IMR-90 (cell line): ENCODE data around the gene PHACTR3. TPM values are rescaled to one million over a fixed set of nuclear protein-coding genes. Genes with fewer than 3 reads are reported as not detected.

ENCODE experiments used
- ATAC-seq: fragments of 200-7000 bp; cut with Tn5 transposase; 2 replicates; pipeline ENCODE4 v1.9.1; 2020; ENCODE audit warnings: low read depth, mild to moderate bottlenecking, moderate library complexity
- BruUV-seq: library from RNA; stranded (reverse); fragments of 400-500 nt; replicated peaks from 2 replicates; lab custom pipeline; 2021; lab: Mats Ljungman, UMichigan
- CTCF ChIA-PET: fragments of 300-600 bp; formaldehyde crosslinking; extraction: SDS; loops from one replicate; lab custom pipeline; 2021; ENCODE audit warnings: antibody characterized with exemption; lab: Yijun Ruan, JAX
- POLR2A ChIA-PET: fragments of 300-600 bp; sonication (Branson Sonifier 250); formaldehyde crosslinking; loops from one replicate; lab custom pipeline; 2022; ENCODE audit warnings: antibody characterized with exemption; ENCODE audit not compliant: unreplicated experiment; lab: Charles Lee
- DNase-seq: peaks from one replicate; pipeline ENCODE4 v3.0.0; 2013
- H2AFZ ChIP-seq: replicated peaks from 2 replicates; pipeline ENCODE3; 2013; ENCODE audit warnings: low read length, mild to moderate bottlenecking; ENCODE audit not compliant: poor library complexity
- H2AK5ac ChIP-seq: 2 replicates; pipeline ENCODE4 v1.6.1; 2013; ENCODE audit warnings: low read depth, low read length, inconsistent platforms
- H2AK9ac ChIP-seq: replicated peaks from 2 replicates; pipeline ENCODE3; 2013; ENCODE audit warnings: mild to moderate bottlenecking, low read depth, low read length, moderate library complexity; ENCODE audit not compliant: poor library complexity
- H2BK120ac ChIP-seq: 2 replicates; pipeline ENCODE4 v1.6.1; 2013; ENCODE audit warnings: low read depth, low read length, inconsistent platforms
- H2BK15ac ChIP-seq: 3 replicates; pipeline ENCODE4 v1.6.1; 2013; ENCODE audit warnings: low read depth, low read length, inconsistent platforms
- H2BK20ac ChIP-seq: 2 replicates; pipeline ENCODE4 v1.6.1; 2013; ENCODE audit warnings: low read depth, mild to moderate bottlenecking, inconsistent platforms, low read length, moderate library complexity
- H2BK5ac ChIP-seq: 2 replicates; pipeline ENCODE4 v1.6.1; 2013; ENCODE audit warnings: mild to moderate bottlenecking, low read depth, low read length, inconsistent platforms; ENCODE audit not compliant: poor library complexity, severe bottlenecking
- H3K14ac ChIP-seq: replicated peaks from 2 replicates; pipeline ENCODE4 v1.6.1; 2013; ENCODE audit warnings: low read depth, low read length, inconsistent platforms
- H3K18ac ChIP-seq: 2 replicates; pipeline ENCODE4 v1.6.1; 2013; ENCODE audit warnings: low read depth, low read length, control low read depth
- H3K23ac ChIP-seq: 2 replicates; pipeline ENCODE4 v1.6.1; 2013; ENCODE audit warnings: low read depth, low read length, inconsistent platforms
- H3K27ac ChIP-seq: 2 replicates; pipeline ENCODE4 v1.5.1; 2013; ENCODE audit warnings: mild to moderate bottlenecking, control low read depth, low read length; ENCODE audit not compliant: insufficient read depth
- H3K27me3 ChIP-seq: 2 replicates; pipeline ENCODE4 v1.6.1; 2013; ENCODE audit warnings: low read length; ENCODE audit not compliant: control insufficient read depth, insufficient read depth
- H3K36me3 ChIP-seq: 2 replicates; pipeline ENCODE4 v1.6.1; 2013; ENCODE audit warnings: low read length, mixed read lengths; ENCODE audit not compliant: control insufficient read depth, insufficient read depth
- H3K4ac ChIP-seq: 2 replicates; pipeline ENCODE4 v1.6.1; 2013; ENCODE audit warnings: low read depth, low read length, inconsistent platforms
- H3K4me1 ChIP-seq: 2 replicates; pipeline ENCODE4 v1.6.1; 2013; ENCODE audit warnings: low read length, mixed read lengths; ENCODE audit not compliant: control insufficient read depth, insufficient read depth
- H3K4me2 ChIP-seq: 2 replicates; pipeline ENCODE4 v1.6.1; 2013; ENCODE audit warnings: low read depth, mild to moderate bottlenecking, control low read depth, low read length, moderate library complexity
- H3K4me3 ChIP-seq: 2 replicates; pipeline ENCODE4 v1.5.1; 2013; ENCODE audit warnings: low read depth, mild to moderate bottlenecking, control low read depth, low read length, moderate library complexity; ENCODE audit not compliant: insufficient read depth
- H3K56ac ChIP-seq: 2 replicates; pipeline ENCODE4 v1.6.1; 2013; ENCODE audit warnings: low read length, inconsistent platforms; ENCODE audit not compliant: insufficient read depth; ENCODE audit errors: extremely low read depth
- H3K79me1 ChIP-seq, 2 experiments: 2 replicates each; pipeline ENCODE4 v1.6.1; 2013; ENCODE audit warnings: low read length in 2 of 2, inconsistent platforms in 1 of 2, low read depth in 1 of 2
- H3K9ac ChIP-seq: 2 replicates; pipeline ENCODE4 v1.6.1; 2013; ENCODE audit warnings: low read depth, low read length, control low read depth
- H3K9me1 ChIP-seq: 2 replicates; pipeline ENCODE4 v1.6.1; 2013; ENCODE audit warnings: low read length, inconsistent platforms; ENCODE audit not compliant: insufficient read depth
- H3K9me3 ChIP-seq: 2 replicates; pipeline ENCODE4 v1.6.1; 2013; ENCODE audit warnings: low read length; ENCODE audit not compliant: control insufficient read depth, insufficient read depth
- H4K20me1 ChIP-seq: 2 replicates; pipeline ENCODE4 v1.6.1; 2013; ENCODE audit warnings: low read length, inconsistent platforms; ENCODE audit not compliant: insufficient read depth
- H4K5ac ChIP-seq: 2 replicates; pipeline ENCODE4 v1.6.1; 2013; ENCODE audit warnings: mild to moderate bottlenecking, low read depth, low read length, control low read depth
- H4K8ac ChIP-seq, 2 experiments: 2 replicates each; pipeline ENCODE4 v1.6.1; 2013; ENCODE audit warnings: low read depth in 2 of 2, low read length in 2 of 2, control low read depth in 1 of 2, inconsistent platforms in 1 of 2
- H4K91ac ChIP-seq: 2 replicates; pipeline ENCODE4 v1.6.1; 2013; ENCODE audit warnings: low read depth, low read length, inconsistent platforms; ENCODE audit not compliant: insufficient read depth
- SMC3 ChIP-seq: fragments of 150-350 bp; IDR thresholded peaks from 2 replicates; pipeline ENCODE4 v1.6.1; 2016; ENCODE audit warnings: low read depth, mild to moderate bottlenecking, antibody characterized with exemption, low read length, moderate library complexity
- WGBS, 2 experiments: methylation state at CpG; one replicate each; pipeline versions ENCODE4 v1.1.5 to v1.1.7; 2013; ENCODE audit warnings: missing lambda C conversion rate in 2 of 2; ENCODE audit not compliant: insufficient read length in 1 of 2; ENCODE audit errors: extremely low coverage in 2 of 2; 5-methylcytosine and 5-hydroxymethylcytosine counted together
- dilution Hi-C: fragments of 300-500 bp; cut with HindIII; formaldehyde crosslinking; loops from one replicate; pipeline ENCODE4 v1.14.3; 2018; ENCODE audit warnings: low sequenced_read_pairs; ENCODE audit not compliant: unreplicated experiment
- in situ Hi-C: fragments of 300-500 bp; cut with MboI; formaldehyde crosslinking; loops from 3 replicates; pipeline ENCODE4 v1.14.3; 2019; ENCODE audit warnings: low sequenced_read_pairs, inconsistent platforms, mixed read lengths
- intact Hi-C: fragments of 100-400 bp; cut with micrococcal nuclease; formaldehyde crosslinking; loops from 2 replicates; pipeline ENCODE4 v1.10.0; 2022
- polyA plus RNA-seq, 3 experiments: library from polyadenylated mRNA; depleted of rRNA; stranded (reverse); fragments of >200 nt; gene quantifications; 2 replicates each; pipeline ENCODE4 v1.2.3, GENCODE V29; 2012; ENCODE audit warnings: low replicate concordance in 1 of 3
- total RNA-seq: library from RNA; depleted of rRNA; stranded (reverse); fragments of >200 nt; gene quantifications from 2 replicates; pipeline ENCODE4 v1.2.3, GENCODE V29; 2012
- TF ChIP-seq, protein P1 (sequence below): conservative IDR thresholded peaks from 2 replicates; pipeline ENCODE4 v1.5.1; 2012; ENCODE audit warnings: mild to moderate bottlenecking, low read depth, low read length, improper control_type of control experiment
- TF ChIP-seq, protein P2 (sequence below): fragments of 150-350 bp; IDR thresholded peaks from 2 replicates; pipeline ENCODE4 v1.6.1; 2016; ENCODE audit warnings: low read depth, mild to moderate bottlenecking, low read length, moderate library complexity, borderline replicate concordance

PHACTR3 gene
- total and polyA plus RNA-seq, 2 of the 4 experiments (the other 2 are of a cell fraction), result not detected

DNA sequence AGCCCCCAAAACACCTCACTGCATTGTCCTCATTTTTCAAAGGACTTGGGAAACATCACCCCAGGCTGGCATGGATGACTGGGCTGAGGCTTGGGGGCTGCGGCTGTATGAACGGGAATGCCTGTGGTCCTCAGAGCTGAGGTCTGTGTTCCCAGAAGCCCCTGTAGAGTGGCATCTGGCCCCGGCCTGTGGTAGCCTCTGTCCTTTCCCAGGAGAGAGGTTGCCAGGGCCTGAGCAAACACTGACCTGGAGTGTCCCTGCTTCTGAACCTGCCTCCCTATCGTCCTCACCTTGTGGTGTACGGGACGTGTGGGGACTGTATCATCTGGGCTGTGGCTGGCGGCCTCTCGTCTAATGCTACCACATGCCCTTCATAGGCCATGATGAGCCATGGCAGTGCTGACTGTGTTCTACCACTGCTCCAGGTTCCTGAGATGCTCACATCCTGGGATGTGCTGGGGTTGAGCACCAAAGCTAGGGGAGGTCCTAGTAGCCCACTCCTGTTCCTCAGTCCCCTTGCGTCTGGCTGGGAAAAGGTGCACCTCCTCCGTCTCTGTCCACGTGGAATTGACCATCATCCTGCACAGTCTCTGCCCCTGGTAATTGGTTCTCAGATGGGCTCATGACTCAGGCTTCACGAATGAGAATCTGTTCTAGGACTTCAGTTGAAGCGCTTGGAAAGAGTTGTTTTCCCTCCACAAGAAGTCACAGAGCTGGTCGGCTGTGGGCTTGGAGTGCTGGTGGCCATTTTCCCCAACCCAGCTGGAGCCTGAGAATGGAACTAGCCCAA is 27.6 kb downstream of the PHACTR3 start:
- ChIA-PET POLR2A (no interaction called here), CTCF (no interaction called here)
- no peaks in the 10 kb centered on the region for H3K79me1 ChIP-seq
- intact Hi-C loops, result no loop called here
- H4K20me1 ChIP-seq, result no peaks in the 10 kb centered on the region
- no peaks in the 10 kb centered on the region for H3K4me1 ChIP-seq
- no peak overlapping the region for H2BK5ac ChIP-seq
- H2BK120ac ChIP-seq, result no peak overlapping the region
- no peak overlapping the region for H4K91ac ChIP-seq
- H3K4ac ChIP-seq, result no peak overlapping the region
- H3K4me2 ChIP-seq, result no peak overlapping the region
- TF ChIP-seq, protein P1, sequence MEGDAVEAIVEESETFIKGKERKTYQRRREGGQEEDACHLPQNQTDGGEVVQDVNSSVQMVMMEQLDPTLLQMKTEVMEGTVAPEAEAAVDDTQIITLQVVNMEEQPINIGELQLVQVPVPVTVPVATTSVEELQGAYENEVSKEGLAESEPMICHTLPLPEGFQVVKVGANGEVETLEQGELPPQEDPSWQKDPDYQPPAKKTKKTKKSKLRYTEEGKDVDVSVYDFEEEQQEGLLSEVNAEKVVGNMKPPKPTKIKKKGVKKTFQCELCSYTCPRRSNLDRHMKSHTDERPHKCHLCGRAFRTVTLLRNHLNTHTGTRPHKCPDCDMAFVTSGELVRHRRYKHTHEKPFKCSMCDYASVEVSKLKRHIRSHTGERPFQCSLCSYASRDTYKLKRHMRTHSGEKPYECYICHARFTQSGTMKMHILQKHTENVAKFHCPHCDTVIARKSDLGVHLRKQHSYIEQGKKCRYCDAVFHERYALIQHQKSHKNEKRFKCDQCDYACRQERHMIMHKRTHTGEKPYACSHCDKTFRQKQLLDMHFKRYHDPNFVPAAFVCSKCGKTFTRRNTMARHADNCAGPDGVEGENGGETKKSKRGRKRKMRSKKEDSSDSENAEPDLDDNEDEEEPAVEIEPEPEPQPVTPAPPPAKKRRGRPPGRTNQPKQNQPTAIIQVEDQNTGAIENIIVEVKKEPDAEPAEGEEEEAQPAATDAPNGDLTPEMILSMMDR, result no peak
- TF ChIP-seq, protein P2, sequence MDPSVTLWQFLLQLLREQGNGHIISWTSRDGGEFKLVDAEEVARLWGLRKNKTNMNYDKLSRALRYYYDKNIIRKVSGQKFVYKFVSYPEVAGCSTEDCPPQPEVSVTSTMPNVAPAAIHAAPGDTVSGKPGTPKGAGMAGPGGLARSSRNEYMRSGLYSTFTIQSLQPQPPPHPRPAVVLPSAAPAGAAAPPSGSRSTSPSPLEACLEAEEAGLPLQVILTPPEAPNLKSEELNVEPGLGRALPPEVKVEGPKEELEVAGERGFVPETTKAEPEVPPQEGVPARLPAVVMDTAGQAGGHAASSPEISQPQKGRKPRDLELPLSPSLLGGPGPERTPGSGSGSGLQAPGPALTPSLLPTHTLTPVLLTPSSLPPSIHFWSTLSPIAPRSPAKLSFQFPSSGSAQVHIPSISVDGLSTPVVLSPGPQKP, result no peak
- TF ChIP-seq SMC3, result no peak
- H4K5ac ChIP-seq, result no peak overlapping the region
- H3K36me3 ChIP-seq, result no peaks in the 10 kb centered on the region
- no peak overlapping the region for H2BK20ac ChIP-seq
- 79% methylated on average over 9 of the region's 14 CpGs; no CpG with 5 or more reads in 1 of the 2 experiments for WGBS, 2 experiments
- no peak overlapping the region for H3K56ac ChIP-seq
- H3K9me1 ChIP-seq, result no peaks in the 10 kb centered on the region
- no peak overlapping the region for H4K8ac ChIP-seq
- in situ Hi-C loops, result no loop called here
- H3K9me3 ChIP-seq, result peaks cover 32% of the 10 kb centered on the region
- H3K23ac ChIP-seq, result no peak overlapping the region
- dilution Hi-C loops, result no loop called here
- H3K9ac ChIP-seq, result no peak overlapping the region
- BruUV-seq, result no TSS peak
- no peak overlapping the region for H2AK5ac ChIP-seq
- H2AFZ ChIP-seq, result no peak overlapping the region
- H2BK15ac ChIP-seq, result no peak overlapping the region
- DNase-seq (no peak), ATAC-seq (no peak)
- H3K4me3 ChIP-seq, result no peak overlapping the region
- H3K14ac ChIP-seq, result no peak overlapping the region
- H2AK9ac ChIP-seq, result no peak overlapping the region
- H3K27ac ChIP-seq, result no peak overlapping the region
- no peak overlapping the region for H3K18ac ChIP-seq
- no peaks in the 10 kb centered on the region for H3K27me3 ChIP-seq
